Measurements from ENCODE around the gene LSM5.

Gene LSM5

DNA sequence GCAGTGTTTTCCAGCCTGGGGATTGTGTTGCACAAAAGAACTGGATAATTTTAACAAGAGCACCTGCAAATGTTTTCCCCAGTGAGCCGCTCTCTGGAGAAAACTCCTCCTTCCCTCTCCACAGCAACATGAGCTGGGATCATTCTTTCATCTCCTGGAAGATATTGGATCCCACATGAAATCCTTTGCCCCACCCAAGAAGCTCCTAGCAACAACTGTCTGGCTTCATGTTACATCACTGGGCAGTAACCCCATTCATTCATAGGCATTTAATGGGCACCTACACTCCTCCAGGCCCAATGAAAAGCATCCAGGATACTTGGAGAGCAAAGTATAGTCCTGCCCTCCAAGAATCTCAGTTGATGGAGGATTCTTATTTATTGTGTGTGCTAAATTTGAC is 27.2 kb downstream of the LSM5 start:
- DNase-seq (ENCODE audit: low read depth, low spot score), result no peak

DNA sequence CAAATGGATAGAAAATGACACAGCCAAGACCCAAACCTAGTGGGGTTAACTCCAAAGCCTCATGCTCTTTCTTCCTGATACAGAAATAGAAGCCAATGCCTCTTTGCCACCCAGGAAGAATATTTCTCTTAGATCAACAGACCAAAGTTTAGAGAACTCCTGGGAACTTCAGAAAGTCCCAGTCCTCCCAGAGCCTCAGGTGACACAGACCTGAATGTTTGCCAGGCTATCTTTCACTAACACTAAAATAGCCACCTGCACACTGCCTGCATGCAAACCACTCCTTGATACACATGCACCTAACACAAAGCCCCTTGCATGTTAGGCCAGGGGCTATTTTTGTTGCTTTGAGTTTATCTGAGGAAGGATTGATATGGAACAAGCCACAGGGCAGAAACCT is 27.7 kb downstream of the LSM5 start:
- DNase-seq (ENCODE audit: low read depth, low spot score), result no peak

- DNase-seq (ENCODE audit: low read depth, low spot score), result no peak
These were observed 28.7 kb downstream of the LSM5 start for GRCh38 chr7:32461484-32461883.

DNA sequence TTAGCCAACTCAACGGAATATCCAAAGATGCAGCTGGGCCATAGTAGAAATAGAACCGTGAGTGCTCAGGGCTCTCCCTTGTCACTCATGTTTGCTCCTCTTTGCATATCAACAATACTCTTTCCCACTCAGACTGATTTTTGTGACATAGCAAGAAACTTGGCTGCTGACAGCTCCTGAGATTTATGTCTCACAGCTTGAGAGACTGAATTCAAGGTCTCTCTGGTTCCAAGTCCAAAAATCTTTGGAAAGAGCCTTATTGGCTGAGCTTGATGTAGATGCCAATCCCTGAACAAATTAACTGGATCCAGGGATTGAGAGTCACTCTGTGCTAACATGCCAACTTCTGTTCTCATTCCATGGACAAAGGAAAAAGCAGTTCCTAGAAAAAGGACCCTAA is 30.4 kb downstream of the LSM5 start:
- no peak for DNase-seq (ENCODE audit: low read depth, low spot score)

DNA sequence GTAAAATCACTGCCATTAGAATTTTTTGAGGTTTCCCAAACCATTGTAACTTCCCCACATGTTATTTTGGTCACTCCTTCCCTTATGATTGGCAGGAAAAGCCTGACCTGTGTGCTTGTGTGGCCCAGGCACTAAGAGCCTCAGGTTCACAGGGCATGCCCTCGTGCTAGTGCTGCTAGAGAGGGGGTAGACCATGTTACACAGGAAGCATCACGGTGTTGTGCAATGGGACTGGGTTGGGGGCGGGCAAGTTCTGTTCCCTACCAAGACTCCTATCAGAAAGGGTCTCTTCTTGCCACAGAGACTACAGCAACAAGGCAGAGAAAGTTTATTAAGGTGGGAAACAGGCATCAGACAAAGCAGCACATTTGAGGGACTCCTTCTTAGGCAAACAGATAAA is 32.2 kb downstream of the LSM5 start:
- DNase-seq (ENCODE audit: low read depth, low spot score), result no peak

DNA sequence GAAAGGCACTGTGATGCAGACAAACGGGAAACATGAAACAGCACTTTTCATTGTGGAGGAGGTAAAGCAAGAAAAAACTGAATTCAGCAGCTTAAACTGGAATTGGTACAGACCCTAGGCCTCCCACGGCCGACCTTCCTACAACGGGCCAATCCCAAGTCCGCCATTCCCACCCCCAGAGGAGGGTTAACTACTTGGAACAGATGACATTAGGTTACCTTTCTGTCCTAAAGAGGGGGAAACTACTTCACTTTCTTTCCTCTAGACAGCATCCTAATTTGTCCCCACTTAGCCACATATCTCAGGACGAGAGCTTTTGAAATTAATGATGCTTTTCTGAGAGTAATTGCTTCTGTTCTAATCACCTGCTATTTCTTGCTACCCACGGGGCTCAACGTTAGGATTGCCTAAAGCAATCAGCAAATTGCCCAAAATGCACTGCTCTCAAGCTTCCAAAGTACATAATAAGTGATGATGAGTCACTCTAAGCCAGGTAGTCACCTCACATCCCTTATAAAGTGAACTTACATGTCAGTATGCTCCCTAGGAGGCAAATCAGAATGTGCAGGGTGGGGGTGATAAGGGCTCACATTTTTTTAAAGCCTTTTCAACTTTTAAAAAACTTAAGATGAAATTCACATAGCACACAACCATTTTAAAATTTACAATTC is 36.7 kb downstream of the LSM5 start:
- no peak for DNase-seq (ENCODE audit: low read depth, low spot score)

DNA sequence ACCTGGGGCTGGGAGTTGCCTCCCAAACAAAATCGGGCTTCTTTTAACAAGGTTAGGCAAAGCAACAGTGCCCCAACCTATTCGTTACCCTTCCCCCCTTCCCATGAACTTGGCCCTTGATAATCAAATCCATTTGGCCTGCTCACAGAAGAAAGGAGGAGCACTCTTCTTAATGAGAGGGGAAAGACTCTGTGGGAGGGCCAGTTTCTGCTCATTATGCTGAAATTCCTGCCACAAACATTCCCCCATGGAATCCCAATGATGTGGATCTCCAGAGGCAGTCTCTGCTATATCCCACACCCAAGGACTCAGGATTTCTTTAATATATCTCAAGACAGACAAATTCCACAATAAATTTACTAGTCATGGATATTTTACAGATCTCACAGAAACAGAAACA is 43.0 kb downstream of the LSM5 start:
- no peak for DNase-seq (ENCODE audit: low read depth, low spot score)

DNA sequence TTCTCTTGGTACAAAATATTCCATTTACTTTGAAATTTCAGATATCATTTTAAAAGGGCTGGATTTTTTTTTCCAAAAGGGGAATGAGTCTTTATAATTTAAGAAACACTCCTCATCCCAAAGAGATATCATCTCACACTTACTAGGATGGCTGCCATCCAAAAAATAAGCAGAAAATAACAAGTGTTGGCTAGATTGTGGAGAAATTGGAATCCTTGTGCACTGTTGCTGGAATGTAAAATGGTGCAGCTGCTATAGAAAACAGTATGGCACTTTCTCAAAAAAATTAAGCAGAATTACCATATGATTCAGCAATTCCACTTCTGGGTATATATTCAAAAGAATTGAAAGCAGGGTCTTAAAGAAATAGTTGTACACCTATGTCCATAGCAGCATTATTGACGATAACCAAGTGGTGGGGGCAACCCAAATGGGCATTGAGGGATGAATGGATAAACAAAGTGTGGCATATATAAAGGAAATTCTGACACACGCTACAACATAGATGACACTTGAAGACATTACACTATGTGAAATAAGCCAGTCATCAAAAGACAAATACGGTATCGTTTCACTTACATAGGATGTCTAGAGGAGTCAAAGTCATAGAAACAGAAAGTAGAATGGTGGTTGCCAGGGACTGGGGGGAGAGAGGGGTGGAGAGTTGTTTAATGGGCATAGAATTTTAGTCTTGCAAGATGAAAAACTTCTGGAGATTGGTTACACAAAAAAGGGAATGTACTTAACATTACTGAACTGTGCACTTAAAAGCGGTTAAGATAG is 53.8 kb downstream of the LSM5 start:
- no peak for DNase-seq (ENCODE audit: low read depth, low spot score)
